ENCODE measurements around the gene FCHO1. TPM values are rescaled to one million over a fixed set of nuclear protein-coding genes. Genes with fewer than 3 reads are reported as not detected.
"Not testable (repeated sequence)": the region's sequence is repeated elsewhere in the genome, so short reads cannot be mapped to it uniquely, and the experiment has no call there.

FCHO1 gene
- total RNA-seq, 4 donors from 2014 or later: 0.76 to 3.5 (median 2.6) TPM

GRCh38 chr19:17797424-17798201, 46.3 kb downstream of the FCHO1 start:
- Histone ChIP-seq H3K36me3 (no peaks in the 10 kb centered on the region), H3K4me3 (peak overlapping the region in 1 of 4 donors; percentile 36), H3K27me3 (peaks cover 0 to 86% (median 13%) of the 10 kb centered on the region in 4 donors), H3K9me3 (no peaks in the 10 kb centered on the region), H3K4me1 (peaks cover 0 to 41% (median 27%) of the 10 kb centered on the region in 3 donors), H3K27ac (peak overlapping the region; percentile 52 to 70 (median 67))
- WGBS, 2 donors: 41 to 53% methylated on average over 7 to 8 of the region's 11 CpGs
- DNase-seq: no peak
- intact Hi-C loops (cut with DNase I): no loop called here
- no peak for TF ChIP-seq POLR2A (IDR thresholded peaks at IDR 0.05)
- TF ChIP-seq CTCF (IDR thresholded peaks at IDR 0.05): no peak

GRCh38 chr19:17798599-17798998, 47.3 kb downstream of the FCHO1 start:
- 89 to 94% methylated on average over 3 of the region's 3 CpGs for WGBS, 2 donors
- H3K9me3 ChIP-seq; DNase-seq; H3K36me3 ChIP-seq; intact Hi-C loops (cut with DNase I); H3K4me3 ChIP-seq: not testable (repeated sequence)
- Histone ChIP-seq H3K27ac (peak overlapping the region in 2 of 4 donors; percentile 46 to 70), H3K4me1 (peaks cover 0 to 46% (median 27%) of the 10 kb centered on the region in 3 donors), H3K27me3 (peaks cover 0 to 91% (median 13%) of the 10 kb centered on the region in 4 donors)

- no peak for TF ChIP-seq POLR2A (IDR thresholded peaks at IDR 0.05)
- no peak for TF ChIP-seq CTCF (IDR thresholded peaks at IDR 0.05)
- H3K4me1 ChIP-seq: peaks cover 0 to 16% (median 8%) of the 10 kb centered on the region in 3 donors
- no peak overlapping the region for H3K27ac ChIP-seq
- no peaks in the 10 kb centered on the region for H3K9me3 ChIP-seq
- DNase-seq: no peak
- peaks cover 0 to 73% (median 0%) of the 10 kb centered on the region in 4 donors for H3K27me3 ChIP-seq
- intact Hi-C loops (cut with DNase I): no loop called here
- no peaks in the 10 kb centered on the region for H3K36me3 ChIP-seq
- WGBS, 2 donors: 79 to 80% methylated on average over 9 to 12 of the region's 12 CpGs
- no peak overlapping the region for H3K4me3 ChIP-seq
These were observed 51.0 kb downstream of the FCHO1 start for GRCh38 chr19:17802137-17802858.

GRCh38 chr19:17803264-17803896, 52.1 kb downstream of the FCHO1 start:
- H3K4me3 ChIP-seq: no peak overlapping the region
- DNase-seq: no peak
- intact Hi-C loops (cut with DNase I): no loop called here
- H3K36me3 ChIP-seq: peaks cover 0 to 5% (median 0%) of the 10 kb centered on the region in 3 donors
- peaks cover 0 to 5% (median 0%) of the 10 kb centered on the region in 3 donors for H3K4me1 ChIP-seq
- H3K27ac ChIP-seq: no peak overlapping the region
- no peak for TF ChIP-seq POLR2A (IDR thresholded peaks at IDR 0.05)
- TF ChIP-seq CTCF (IDR thresholded peaks at IDR 0.05): no peak
- peaks cover 0 to 73% (median 0%) of the 10 kb centered on the region in 4 donors for H3K27me3 ChIP-seq
- WGBS, 2 donors: 35 to 62% methylated on average over 5 to 11 of the region's 14 CpGs
- H3K9me3 ChIP-seq: no peaks in the 10 kb centered on the region

GRCh38 chr19:17805427-17805826, 54.1 kb downstream of the FCHO1 start:
- no peak overlapping the region for H3K27ac ChIP-seq
- 88 to 93% methylated on average over 4 of the region's 4 CpGs for WGBS, 2 donors
- H3K4me3 ChIP-seq: no peak overlapping the region
- H3K27me3 ChIP-seq: peaks cover 0 to 66% (median 0%) of the 10 kb centered on the region in 4 donors
- intact Hi-C loops (cut with DNase I): no loop called here
- no peaks in the 10 kb centered on the region for H3K9me3 ChIP-seq
- H3K36me3 ChIP-seq: peaks cover 0 to 5% (median 0%) of the 10 kb centered on the region in 3 donors
- peaks cover 0 to 4% (median 0%) of the 10 kb centered on the region in 3 donors for H3K4me1 ChIP-seq
- no peak for DNase-seq
- no peak for TF ChIP-seq POLR2A (IDR thresholded peaks at IDR 0.05)
- TF ChIP-seq CTCF (IDR thresholded peaks at IDR 0.05): no peak

All from esophagus squamous epithelium (tissue), 5 donors.